K562 (cell line): ENCODE results near the gene PRR16. TPM values are rescaled to one million over a fixed set of nuclear protein-coding genes. Genes with fewer than 3 reads are reported as not detected.

Experiments used
- CBX8 ChIP-seq: fragments of 200-600 bp; sonication (generic); IDR thresholded peaks from 2 replicates; pipeline ENCODE4 v1.6.1; 2012; ENCODE audit warnings: borderline replicate concordance, mixed run types, low read depth, mild to moderate bottlenecking, moderate library complexity, mixed read lengths, low read length, control low read depth, inconsistent platforms; ENCODE audit not compliant: poor library complexity, severe bottlenecking; ENCODE audit errors: extremely low read depth
- CTBP1 ChIP-seq: fragments of 450-650 bp; IDR thresholded peaks from 2 replicates; pipeline ENCODE4 v1.6.1; 2016; ENCODE audit warnings: borderline replicate concordance
- HBP1 ChIP-seq: fragments of 450-650 bp; formaldehyde crosslinking; IDR thresholded peaks from 2 replicates; pipeline ENCODE4 v1.4.0; 2022; ENCODE audit warnings: missing genetic modification characterization
- KLF13 ChIP-seq: fragments of 450-650 bp; IDR thresholded peaks from 2 replicates; pipeline ENCODE4 v1.6.1; 2016; ENCODE audit warnings: missing genetic modification characterization, low read depth, mild to moderate bottlenecking, missing compliant biosample characterization, moderate library complexity, borderline replicate concordance
- MAX ChIP-seq: sonication (generic); formaldehyde crosslinking; IDR thresholded peaks from 2 replicates; pipeline ENCODE4 v1.9.0; 2022; ENCODE audit warnings: mild to moderate bottlenecking, missing genetic modification reagents
- NCOA2 ChIP-seq, 2 experiments: fragments of 450-650 bp; IDR thresholded peaks; 2 replicates each; pipeline ENCODE4 v1.6.1; 2018; ENCODE audit warnings: mild to moderate bottlenecking in 2 of 2, moderate library complexity in 1 of 2; ENCODE audit not compliant: partially characterized antibody in 2 of 2
- NFIC ChIP-seq: fragments of 450-650 bp; IDR thresholded peaks from 2 replicates; pipeline ENCODE4 v1.6.1; 2017; ENCODE audit warnings: mild to moderate bottlenecking, inconsistent platforms
- PYGO2 ChIP-seq: fragments of 450-650 bp; IDR thresholded peaks from 2 replicates; pipeline ENCODE4 v1.6.1; 2016; ENCODE audit warnings: mild to moderate bottlenecking, missing genetic modification characterization, moderate library complexity, missing compliant biosample characterization
- SETDB1 ChIP-seq: IDR thresholded peaks from one replicate; pipeline ENCODE4 v1.6.1; 2012; ENCODE audit warnings: low read length, control low read depth, inconsistent platforms
- SMARCB1 ChIP-seq: IDR thresholded peaks from 2 replicates; pipeline ENCODE4 v1.6.1; 2011; ENCODE audit warnings: improper control_type of control experiment, low read depth; ENCODE audit not compliant: insufficient read length
- SMARCE1 ChIP-seq: fragments of 450-650 bp; IDR thresholded peaks from 2 replicates; pipeline ENCODE4 v1.7.1; 2016; ENCODE audit warnings: mild to moderate bottlenecking
- SRSF3 ChIP-seq: fragments of 200-400 bp; formaldehyde crosslinking; IDR thresholded peaks from 2 replicates; pipeline ENCODE4 v1.6.1; 2016; ENCODE audit warnings: mild to moderate bottlenecking, low read length, moderate library complexity; ENCODE audit not compliant: insufficient read depth
- TAF7 ChIP-seq: fragments of 450-650 bp; IDR thresholded peaks from 2 replicates; pipeline ENCODE4 v1.6.1; 2016; ENCODE audit warnings: missing genetic modification characterization, missing compliant biosample characterization
- ZNF41 ChIP-seq: fragments of 250-450 bp; sonication (Bioruptor Pico); conservative IDR thresholded peaks from 2 replicates; pipeline ENCODE4 v1.4.0; 2020; ENCODE audit warnings: mild to moderate bottlenecking
- ZNF57 ChIP-seq: fragments of 450-650 bp; formaldehyde crosslinking; IDR thresholded peaks from 2 replicates; pipeline ENCODE4 v1.4.0; 2020; ENCODE audit warnings: mild to moderate bottlenecking, moderate library complexity
- polyA plus RNA-seq, 8 experiments: library from polyadenylated mRNA; depleted of rRNA in 4 of 8; stranded (reverse) in 5 of 8; unstranded in 3 of 8; fragments of >200 nt; fragmentation: Nextera tagmentation in 2 of 8; fragmentation: Illumina TruSeq in 1 of 8; extraction: Ambion mirVana in 2 of 8; extraction: Trizol in 1 of 8; gene quantifications; 2 replicates each; pipeline versions ENCODE4 v1.2.1 to v1.2.3, GENCODE V29; 2011 to 2014; ENCODE audit warnings: inconsistent platforms in 1 of 8, missing spikeins in 1 of 8
- total RNA-seq, 7 experiments: library from RNA; depleted of rRNA in 6 of 7; stranded (reverse); fragments of >200 nt in 6 of 7; fragmentation: Illumina TruSeq in 2 of 7; extraction: Trizol in 2 of 7; gene quantifications; 2 replicates each; pipeline versions ENCODE4 v1.2.1 to v1.2.3, GENCODE V29; 2011 to 2021; ENCODE audit warnings: low replicate concordance in 1 of 7
- TF ChIP-seq, protein P1 (sequence below): fragments of 450-650 bp; formaldehyde crosslinking; IDR thresholded peaks from 2 replicates; pipeline ENCODE4 v1.4.0; 2020; ENCODE audit warnings: mild to moderate bottlenecking, moderate library complexity
- TF ChIP-seq, protein P2 (sequence below): fragments of 200-800 bp; sonication (Bioruptor generic); IDR thresholded peaks from 2 replicates; pipeline ENCODE4 v1.6.1; 2017; ENCODE audit warnings: missing genetic modification characterization, missing compliant biosample characterization
- TF ChIP-seq, protein P3 (sequence below): IDR thresholded peaks from 2 replicates; pipeline ENCODE4 v1.6.1; 2014; ENCODE audit warnings: antibody characterized with exemption

PRR16 gene
- total and polyA plus RNA-seq, 9 of the 15 experiments (the other 6 are each of a cell fraction or from before 2014, with no cell fraction given) = 0.61 to 10.1 (median 3.3) TPM

GRCh38 chr5:120512791-120513650 lies 48.9 kb downstream of the PRR16 start (continued):
- TF ChIP-seq KLF13 (tag) (no peak), TAF7 (tag) (no peak), CTBP1 (no peak), PYGO2 (no peak), NCOA2 (IDR thresholded peaks at IDR 0.05; ENCODE audit: partially characterized antibody in 2 of 2) (no peak), NFIC (no peak), ZNF57 (CRISPR knock-in tag) (0 out of 2 replicates have a peak, but pooled peaks have one; percentile 58), HBP1 (CRISPR knock-in tag) (no peak), MAX (no peak), CBX8 (no peak), SRSF3 (no peak), SMARCE1 (no peak), SETDB1 (no peak), ZNF41 (CRISPR knock-in tag) (no peak), SMARCB1 (no peak)
- TF ChIP-seq, protein P1, sequence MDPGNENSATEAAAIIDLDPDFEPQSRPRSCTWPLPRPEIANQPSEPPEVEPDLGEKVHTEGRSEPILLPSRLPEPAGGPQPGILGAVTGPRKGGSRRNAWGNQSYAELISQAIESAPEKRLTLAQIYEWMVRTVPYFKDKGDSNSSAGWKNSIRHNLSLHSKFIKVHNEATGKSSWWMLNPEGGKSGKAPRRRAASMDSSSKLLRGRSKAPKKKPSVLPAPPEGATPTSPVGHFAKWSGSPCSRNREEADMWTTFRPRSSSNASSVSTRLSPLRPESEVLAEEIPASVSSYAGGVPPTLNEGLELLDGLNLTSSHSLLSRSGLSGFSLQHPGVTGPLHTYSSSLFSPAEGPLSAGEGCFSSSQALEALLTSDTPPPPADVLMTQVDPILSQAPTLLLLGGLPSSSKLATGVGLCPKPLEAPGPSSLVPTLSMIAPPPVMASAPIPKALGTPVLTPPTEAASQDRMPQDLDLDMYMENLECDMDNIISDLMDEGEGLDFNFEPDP (CRISPR knock-in tag) = no peak
- TF ChIP-seq, protein P2, sequence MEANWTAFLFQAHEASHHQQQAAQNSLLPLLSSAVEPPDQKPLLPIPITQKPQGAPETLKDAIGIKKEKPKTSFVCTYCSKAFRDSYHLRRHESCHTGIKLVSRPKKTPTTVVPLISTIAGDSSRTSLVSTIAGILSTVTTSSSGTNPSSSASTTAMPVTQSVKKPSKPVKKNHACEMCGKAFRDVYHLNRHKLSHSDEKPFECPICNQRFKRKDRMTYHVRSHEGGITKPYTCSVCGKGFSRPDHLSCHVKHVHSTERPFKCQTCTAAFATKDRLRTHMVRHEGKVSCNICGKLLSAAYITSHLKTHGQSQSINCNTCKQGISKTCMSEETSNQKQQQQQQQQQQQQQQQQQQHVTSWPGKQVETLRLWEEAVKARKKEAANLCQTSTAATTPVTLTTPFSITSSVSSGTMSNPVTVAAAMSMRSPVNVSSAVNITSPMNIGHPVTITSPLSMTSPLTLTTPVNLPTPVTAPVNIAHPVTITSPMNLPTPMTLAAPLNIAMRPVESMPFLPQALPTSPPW (CRISPR knock-in tag) = peak; percentile 32; the same call in 1 of the 2 replicates
- TF ChIP-seq, protein P3, sequence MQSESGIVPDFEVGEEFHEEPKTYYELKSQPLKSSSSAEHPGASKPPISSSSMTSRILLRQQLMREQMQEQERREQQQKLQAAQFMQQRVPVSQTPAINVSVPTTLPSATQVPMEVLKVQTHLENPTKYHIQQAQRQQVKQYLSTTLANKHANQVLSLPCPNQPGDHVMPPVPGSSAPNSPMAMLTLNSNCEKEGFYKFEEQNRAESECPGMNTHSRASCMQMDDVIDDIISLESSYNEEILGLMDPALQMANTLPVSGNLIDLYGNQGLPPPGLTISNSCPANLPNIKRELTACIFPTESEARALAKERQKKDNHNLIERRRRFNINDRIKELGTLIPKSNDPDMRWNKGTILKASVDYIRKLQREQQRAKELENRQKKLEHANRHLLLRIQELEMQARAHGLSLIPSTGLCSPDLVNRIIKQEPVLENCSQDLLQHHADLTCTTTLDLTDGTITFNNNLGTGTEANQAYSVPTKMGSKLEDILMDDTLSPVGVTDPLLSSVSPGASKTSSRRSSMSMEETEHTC = no peak
